ENCODE results near the gene KCNG2.

The KCNG2 gene

GRCh38 chr18:79889569-79889968 is 91.8 kb downstream of the KCNG2 start:
- no peaks in the 10 kb centered on the region for H3K79me2 ChIP-seq (ENCODE audit: insufficient read depth, low read depth)
- no peak overlapping the region for H3K27ac ChIP-seq
- no peaks in the 10 kb centered on the region for H3K36me3 ChIP-seq (ENCODE audit: insufficient read depth)
- TF ChIP-seq CTCF (conservative IDR thresholded peaks at IDR 0.05; ENCODE audit: low read depth, low read length): no peak
- no peak overlapping the region for H3K4me2 ChIP-seq
- H3K9ac ChIP-seq: no peak overlapping the region
- H3K27me3 ChIP-seq (ENCODE audit: insufficient read depth, low read depth): no peaks in the 10 kb centered on the region
- no peaks in the 10 kb centered on the region for H4K20me1 ChIP-seq (ENCODE audit: insufficient read depth)
- H3K4me3 ChIP-seq (IDR thresholded peaks at IDR 0.05; ENCODE audit: insufficient read depth, low read depth, low read length): no peak overlapping the region
- no peak overlapping the region for H2AFZ ChIP-seq (ENCODE audit: low read depth)
- no peaks in the 10 kb centered on the region for H3K4me1 ChIP-seq (ENCODE audit: low read depth, poor library complexity, severe bottlenecking)

- Histone ChIP-seq H3K9ac (no peak overlapping the region), H3K4me2 (no peak overlapping the region), H3K4me3 (IDR thresholded peaks at IDR 0.05; ENCODE audit: insufficient read depth, low read depth, low read length) (no peak overlapping the region), H4K20me1 (ENCODE audit: insufficient read depth) (no peaks in the 10 kb centered on the region), H3K27me3 (ENCODE audit: insufficient read depth, low read depth) (no peaks in the 10 kb centered on the region), H3K79me2 (ENCODE audit: insufficient read depth, low read depth) (no peaks in the 10 kb centered on the region), H3K36me3 (ENCODE audit: insufficient read depth) (no peaks in the 10 kb centered on the region), H2AFZ (ENCODE audit: low read depth) (no peak overlapping the region), H3K4me1 (ENCODE audit: low read depth, poor library complexity, severe bottlenecking) (no peaks in the 10 kb centered on the region), H3K27ac (no peak overlapping the region)
- no peak for TF ChIP-seq CTCF (conservative IDR thresholded peaks at IDR 0.05; ENCODE audit: low read depth, low read length)
Measured at GRCh38 chr18:79890674-79891073, 92.9 kb downstream of the KCNG2 start.

- H4K20me1 ChIP-seq (ENCODE audit: insufficient read depth): no peaks in the 10 kb centered on the region
- no peak for TF ChIP-seq CTCF (conservative IDR thresholded peaks at IDR 0.05; ENCODE audit: low read depth, low read length)
- no peak overlapping the region for H3K4me3 ChIP-seq (IDR thresholded peaks at IDR 0.05; ENCODE audit: insufficient read depth, low read depth, low read length)
- no peaks in the 10 kb centered on the region for H3K79me2 ChIP-seq (ENCODE audit: insufficient read depth, low read depth)
- H3K27ac ChIP-seq: no peak overlapping the region
- H3K9ac ChIP-seq: no peak overlapping the region
- H3K36me3 ChIP-seq (ENCODE audit: insufficient read depth): no peaks in the 10 kb centered on the region
- no peak overlapping the region for H3K4me2 ChIP-seq
- no peaks in the 10 kb centered on the region for H3K27me3 ChIP-seq (ENCODE audit: insufficient read depth, low read depth)
- H3K4me1 ChIP-seq (ENCODE audit: low read depth, poor library complexity, severe bottlenecking): no peaks in the 10 kb centered on the region
- H2AFZ ChIP-seq (ENCODE audit: low read depth): no peak overlapping the region
Measured at GRCh38 chr18:79896738-79897137, 99.0 kb downstream of the KCNG2 start.

GRCh38 chr18:79897940-79898625 is 100.3 kb downstream of the KCNG2 start:
- H4K20me1 ChIP-seq (ENCODE audit: insufficient read depth): no peaks in the 10 kb centered on the region
- no peak for TF ChIP-seq CTCF (conservative IDR thresholded peaks at IDR 0.05; ENCODE audit: low read depth, low read length)
- H3K4me1 ChIP-seq (ENCODE audit: low read depth, poor library complexity, severe bottlenecking): no peaks in the 10 kb centered on the region
- no peaks in the 10 kb centered on the region for H3K79me2 ChIP-seq (ENCODE audit: insufficient read depth, low read depth)
- H3K36me3 ChIP-seq (ENCODE audit: insufficient read depth): no peaks in the 10 kb centered on the region
- no peaks in the 10 kb centered on the region for H3K27me3 ChIP-seq (ENCODE audit: insufficient read depth, low read depth)
- no peak overlapping the region for H3K4me2 ChIP-seq
- H3K27ac ChIP-seq: no peak overlapping the region
- no peak overlapping the region for H2AFZ ChIP-seq (ENCODE audit: low read depth)
- H3K4me3 ChIP-seq (IDR thresholded peaks at IDR 0.05; ENCODE audit: insufficient read depth, low read depth, low read length): no peak overlapping the region
- no peak overlapping the region for H3K9ac ChIP-seq

Measured in KMS-11 (cell line).